AG09309 (cell line): Measurements from ENCODE around the gene ABTB2.

Experiments used
- DNase-seq: peaks from one replicate; pipeline ENCODE4 v3.0.0-alpha.2; 2010; ENCODE audit warnings: low read depth
- H3K4me3 ChIP-seq: 2 replicates; pipeline ENCODE4 v1.5.1; 2011; ENCODE audit warnings: mild to moderate bottlenecking, low read depth, low read length, moderate library complexity; ENCODE audit not compliant: control insufficient read depth
- CTCF ChIP-seq: IDR thresholded peaks from 2 replicates; pipeline ENCODE4 v1.5.1; 2011; ENCODE audit warnings: mild to moderate bottlenecking, low read depth, low read length, inconsistent platforms; ENCODE audit not compliant: insufficient read depth, control insufficient read depth; ENCODE audit errors: missing control alignments

The ABTB2 gene

GRCh38 chr11:34357701-34358257, at the start of gene ABTB2:
Gene ABTB2 (minus strand): TSS chr11:34358010.
- no peak for TF ChIP-seq CTCF
- peak within 1 kb of the TSS; percentile 54 for H3K4me3 ChIP-seq
- DNase-seq, result peak; percentile 87

GRCh38 chr11:34407121-34407813, 49.5 kb upstream of the ABTB2 start:
- no peak for TF ChIP-seq CTCF
- H3K4me3 ChIP-seq, result no peak overlapping the region

GRCh38 chr11:34406413-34406812, 48.6 kb upstream of the ABTB2 start:
- no peak for TF ChIP-seq CTCF
- no peak overlapping the region for H3K4me3 ChIP-seq
- DNase-seq, result no peak

More at GRCh38 chr11:34407121-34407813, 49.5 kb upstream of the ABTB2 start:
- DNase-seq, result no peak

- peak overlapping the region; percentile 17 for H3K4me3 ChIP-seq
- TF ChIP-seq CTCF, result no peak
- no peak for DNase-seq
These were observed 47.5 kb upstream of the ABTB2 start for GRCh38 chr11:34405079-34405858.

GRCh38 chr11:34404280-34404679, 46.5 kb upstream of the ABTB2 start:
- no peak for TF ChIP-seq CTCF
- DNase-seq, result no peak
- no peak overlapping the region for H3K4me3 ChIP-seq

GRCh38 chr11:34403431-34403830, 45.6 kb upstream of the ABTB2 start:
- no peak overlapping the region for H3K4me3 ChIP-seq
- no peak for DNase-seq

More at GRCh38 chr11:34403431-34403830, 45.6 kb upstream of the ABTB2 start:
- TF ChIP-seq CTCF, result no peak
